ENCODE measurements around the gene GHITM. TPM values are rescaled to one million over a fixed set of nuclear protein-coding genes. Genes with fewer than 3 reads are reported as not detected.

The GHITM gene
- total and polyA plus RNA-seq, 2 donors (not counting 1 experiment from before 2014, with no cell fraction given): 40.5 to 75.1 TPM

DNA sequence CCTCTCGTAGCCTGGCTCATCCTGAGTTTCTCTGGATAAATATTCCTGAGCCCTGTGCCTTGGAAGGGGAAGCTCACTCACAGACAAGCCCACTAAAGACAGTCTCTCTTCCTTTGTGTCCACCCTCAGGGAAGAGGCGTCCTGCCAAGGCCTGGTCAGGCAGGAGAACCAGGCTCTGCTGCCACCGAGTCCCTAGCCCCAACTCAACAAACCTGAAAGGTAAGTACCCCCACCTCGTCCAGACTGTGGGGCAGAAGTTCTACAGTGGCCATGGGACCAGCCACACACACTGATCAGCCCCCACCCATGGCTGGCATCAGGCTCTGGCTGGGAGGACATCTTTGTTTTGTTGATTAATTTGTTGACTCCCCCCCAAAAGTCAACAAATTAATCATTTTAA lies 37.0 kb downstream of the GHITM start:
- 92% methylated on average over 2 of the region's 4 CpGs for WGBS (ENCODE audit: insufficient coverage)
- Mint-ChIP-seq H3K27me3 (no peaks in the 10 kb centered on the region), H3K4me3 (no peak overlapping the region), H3K9me3 (ENCODE audit: insufficient read depth) (peaks cover under 1% of the 10 kb centered on the region), H3K4me1 (peaks cover 23% of the 10 kb centered on the region), H3K27ac (peak overlapping the region; percentile 66)
- ChIA-PET POLR2A (no interaction called here), CTCF (interaction anchor here (1.0 kb wide), 1 partner anchor 34 kb away, joined by 3 read pairs; no protein-coding TSS in a partner anchor)
- Histone ChIP-seq H3K36me3 (replicated peaks in 1 of 2; ENCODE audit: control extremely low read depth in 1 of 2, control insufficient read depth in 1 of 2, extremely low read depth in 1 of 2, insufficient read depth in 2 of 2, low read length in 1 of 2) (no peaks in the 10 kb centered on the region), H3K4me3 (ENCODE audit: control extremely low read depth in 1 of 5, extremely low read depth in 1 of 5, insufficient read depth in 1 of 5, low read depth in 2 of 5, low read length in 4 of 5) (no peak overlapping the region), H3K27ac (ENCODE audit: low read length in 2 of 2) (no peak overlapping the region), H3K79me2 (ENCODE audit: control insufficient read depth, insufficient read depth, low read length) (no peaks in the 10 kb centered on the region), H4K20me1 (ENCODE audit: control insufficient read depth, insufficient read depth, low read length, poor library complexity, severe bottlenecking) (no peaks in the 10 kb centered on the region), H3K4me1 (ENCODE audit: control insufficient read depth in 2 of 2, insufficient read depth in 2 of 2, low read length in 2 of 2) (peaks cover 36 to 50% of the 10 kb centered on the region in 2 donors), H3K9ac (ENCODE audit: low read length) (no peak overlapping the region), H2AFZ (ENCODE audit: insufficient read depth, low read depth, low read length, poor library complexity, severe bottlenecking) (no peak overlapping the region), H3K27me3 (replicated peaks in 1 of 4; ENCODE audit: control extremely low read depth in 1 of 4, control insufficient read depth in 3 of 4, insufficient read depth in 4 of 4, low read length in 3 of 4) (no peaks in the 10 kb centered on the region), H3K9me3 (ENCODE audit: control extremely low read depth in 1 of 3, control insufficient read depth in 2 of 3, insufficient read depth in 1 of 3, low read length in 2 of 3) (peaks cover 0 to 9% (median 0%) of the 10 kb centered on the region in 3 donors), H3K4me2 (replicated peaks; ENCODE audit: low read depth, low read length, poor library complexity, severe bottlenecking) (no peak overlapping the region)
- DNase-seq: no peak
- ATAC-seq (ENCODE audit: low read depth): no peak
- no peak for TF ChIP-seq EZH2 (IDR thresholded peaks at IDR 0.05; ENCODE audit: borderline replicate concordance, insufficient read depth, low read depth, low read length, poor library complexity, severe bottlenecking)
- no peak for TF ChIP-seq CTCF (IDR thresholded peaks at IDR 0.05)
- intact Hi-C loops (cut with micrococcal nuclease): no loop called here

- no peak overlapping the region for H3K9ac ChIP-seq (ENCODE audit: low read length)
- WGBS (ENCODE audit: insufficient coverage): 100% methylated on average over 3 of the region's 4 CpGs
- intact Hi-C loops (cut with micrococcal nuclease): no loop called here
- no peak for DNase-seq
- H3K9me3 Mint-ChIP-seq (ENCODE audit: insufficient read depth): no peaks in the 10 kb centered on the region
- H3K4me1 Mint-ChIP-seq: peaks cover 17% of the 10 kb centered on the region
- no peaks in the 10 kb centered on the region for H4K20me1 ChIP-seq (ENCODE audit: control insufficient read depth, insufficient read depth, low read length, poor library complexity, severe bottlenecking)
- no peak overlapping the region for H3K4me3 ChIP-seq (ENCODE audit: control extremely low read depth in 1 of 5, extremely low read depth in 1 of 5, insufficient read depth in 1 of 5, low read depth in 2 of 5, low read length in 4 of 5)
- H3K4me2 ChIP-seq (replicated peaks; ENCODE audit: low read depth, low read length, poor library complexity, severe bottlenecking): peak overlapping the region; percentile 49
- ChIA-PET POLR2A (no interaction called here), CTCF (interaction anchor here (1.0 to 1.3 kb wide), 2 partner anchors 29 to 35 kb away, joined by 3 read pairs; no protein-coding TSS in a partner anchor)
- peaks cover 0 to 11% (median 0%) of the 10 kb centered on the region in 3 donors for H3K9me3 ChIP-seq (ENCODE audit: control extremely low read depth in 1 of 3, control insufficient read depth in 2 of 3, insufficient read depth in 1 of 3, low read length in 2 of 3)
- H3K4me1 ChIP-seq (ENCODE audit: control insufficient read depth in 2 of 2, insufficient read depth in 2 of 2, low read length in 2 of 2): peaks cover 32 to 44% of the 10 kb centered on the region in 2 donors
- H2AFZ ChIP-seq (ENCODE audit: insufficient read depth, low read depth, low read length, poor library complexity, severe bottlenecking): peak overlapping the region; percentile 52
- H3K27me3 Mint-ChIP-seq: no peaks in the 10 kb centered on the region
- no peaks in the 10 kb centered on the region for H3K36me3 ChIP-seq (replicated peaks in 1 of 2; ENCODE audit: control extremely low read depth in 1 of 2, control insufficient read depth in 1 of 2, extremely low read depth in 1 of 2, insufficient read depth in 2 of 2, low read length in 1 of 2)
- H3K4me3 Mint-ChIP-seq: no peak overlapping the region
- no peaks in the 10 kb centered on the region for H3K27me3 ChIP-seq (replicated peaks in 1 of 4; ENCODE audit: control extremely low read depth in 1 of 4, control insufficient read depth in 3 of 4, insufficient read depth in 4 of 4, low read length in 3 of 4)
- H3K27ac ChIP-seq (ENCODE audit: low read length in 2 of 2): peak overlapping the region in 1 of 2 donors; percentile 52
- no peak for ATAC-seq (ENCODE audit: low read depth)
- no peak for TF ChIP-seq CTCF (IDR thresholded peaks at IDR 0.05)
- no peak for TF ChIP-seq EZH2 (IDR thresholded peaks at IDR 0.05; ENCODE audit: borderline replicate concordance, insufficient read depth, low read depth, low read length, poor library complexity, severe bottlenecking)
- no peaks in the 10 kb centered on the region for H3K79me2 ChIP-seq (ENCODE audit: control insufficient read depth, insufficient read depth, low read length)
- peak overlapping the region; percentile 66 for H3K27ac Mint-ChIP-seq
These were observed 37.6 kb downstream of the GHITM start for GRCh38 chr10:84176836-84177474.
